SK-N-SH (cell line): ENCODE measurements around the gene RAB30. TPM values are rescaled to one million over a fixed set of nuclear protein-coding genes. Genes with fewer than 3 reads are reported as not detected.

Source experiments
- CTCF ChIA-PET: fragments of 300-600, 350-600 bp; formaldehyde crosslinking; extraction: SDS; loops from one replicate; lab custom pipeline; 2021; lab: Yijun Ruan, JAX
- POLR2A ChIA-PET: fragments of 350-600 bp; sonication (Branson Sonifier 250); formaldehyde crosslinking; extraction: SDS; loops from one replicate; lab custom pipeline; 2020; ENCODE audit warnings: antibody characterized with exemption, inconsistent platforms; lab: Yijun Ruan, JAX
- DNase-seq: peaks from one replicate; pipeline ENCODE4 v3.0.0; 2012
- H2AFZ ChIP-seq: fragments of 200-600 bp; sonication (generic); 2 replicates; pipeline ENCODE4 v1.8.1; 2016; ENCODE audit warnings: antibody characterized with exemption, mild to moderate bottlenecking, low read depth
- H3F3A ChIP-seq: fragments of 200-600 bp; sonication (generic); replicated peaks from 2 replicates; pipeline ENCODE3; 2016; ENCODE audit warnings: antibody characterized with exemption, mild to moderate bottlenecking; ENCODE audit not compliant: insufficient read depth
- H3K27ac ChIP-seq, 2 experiments: fragments of 200-500 bp in 1 of 2; fragments of 200-600 bp in 1 of 2; sonication (Bioruptor generic) in 1 of 2; sonication (generic), shearing (Covaris generic) in 1 of 2; 2 replicates each; pipeline versions ENCODE4 v1.5.1 to v1.6.1; 2014 to 2016; ENCODE audit warnings: low read depth in 2 of 2, inconsistent platforms in 1 of 2, low read length in 1 of 2, mild to moderate bottlenecking in 1 of 2, mixed read lengths in 1 of 2
- H3K27me3 ChIP-seq: fragments of 200-600 bp; sonication (generic), shearing (Covaris generic); 2 replicates; pipeline ENCODE4 v1.6.1; 2016; ENCODE audit warnings: mixed run types; ENCODE audit not compliant: insufficient read depth
- H3K36me3 ChIP-seq, 2 experiments: fragments of 200-500 bp in 1 of 2; fragments of 200-600 bp in 1 of 2; sonication (Bioruptor generic) in 1 of 2; sonication (generic) in 1 of 2; replicated peaks in 1 of 2; 2 replicates each; pipeline versions ENCODE3 to v1.5.1; 2014 to 2016; ENCODE audit warnings: low read length in 1 of 2, mild to moderate bottlenecking in 1 of 2; ENCODE audit not compliant: insufficient read depth in 2 of 2, control insufficient read depth in 1 of 2
- H3K4me1 ChIP-seq, 2 experiments: fragments of 200-500 bp in 1 of 2; fragments of 200-600 bp in 1 of 2; sonication (Bioruptor generic) in 1 of 2; sonication (generic), shearing (Covaris generic) in 1 of 2; 2 replicates each; pipeline versions ENCODE4 v1.5.1 to v1.6.1; 2014 to 2016; ENCODE audit warnings: low read depth in 1 of 2, low read length in 1 of 2, mixed run types in 1 of 2; ENCODE audit not compliant: insufficient read depth in 2 of 2, control insufficient read depth in 1 of 2
- H3K4me2 ChIP-seq: fragments of 200-600 bp; sonication (generic), shearing (Covaris generic); 2 replicates; pipeline ENCODE4 v1.6.1; 2017; ENCODE audit warnings: mixed run types
- H3K4me3 ChIP-seq, 2 experiments: fragments of 200-500 bp in 1 of 2; fragments of 200-600 bp in 1 of 2; sonication (Bioruptor generic) in 1 of 2; sonication (generic), shearing (Covaris generic) in 1 of 2; 2 replicates each; pipeline versions ENCODE4 v1.5.1 to v1.8.1; 2014 to 2016; ENCODE audit warnings: low read depth in 2 of 2, inconsistent platforms in 1 of 2, low read length in 1 of 2, mild to moderate bottlenecking in 1 of 2, mixed read lengths in 1 of 2, moderate library complexity in 1 of 2
- H3K79me2 ChIP-seq: fragments of 200-600 bp; sonication (generic); 2 replicates; pipeline ENCODE4 v1.8.1; 2017; ENCODE audit warnings: mild to moderate bottlenecking; ENCODE audit not compliant: insufficient read depth
- H3K9ac ChIP-seq: fragments of 200-600 bp; sonication (generic); 2 replicates; pipeline ENCODE4 v1.6.1; 2017; ENCODE audit warnings: mixed run types
- H3K9me2 ChIP-seq: fragments of 200-600 bp; sonication (generic); 2 replicates; pipeline ENCODE4 v1.6.1; 2017; ENCODE audit warnings: mixed run types
- H3K9me3 ChIP-seq: fragments of 200-600 bp; sonication (generic); 2 replicates; pipeline ENCODE4 v1.6.1; 2017; ENCODE audit warnings: mixed run types, mild to moderate bottlenecking, moderate library complexity
- H4K20me1 ChIP-seq: fragments of 200-600 bp; sonication (generic); 2 replicates; pipeline ENCODE4 v1.6.1; 2017; ENCODE audit warnings: mild to moderate bottlenecking, mixed run types; ENCODE audit not compliant: insufficient read depth
- FOSL2 ChIP-seq: IDR thresholded peaks from 2 replicates; pipeline ENCODE4 v1.4.0; 2012; ENCODE audit warnings: low read depth, mild to moderate bottlenecking, moderate library complexity, borderline replicate concordance
- GABPA ChIP-seq: IDR thresholded peaks from 2 replicates; pipeline ENCODE4 v1.4.0; 2012; ENCODE audit warnings: low read depth, mild to moderate bottlenecking
- JUND ChIP-seq: IDR thresholded peaks from 2 replicates; pipeline ENCODE4 v1.4.0; 2012
- NFIC ChIP-seq: IDR thresholded peaks from 2 replicates; pipeline ENCODE4 v1.4.0; 2012; ENCODE audit warnings: borderline replicate concordance
- TCF12 ChIP-seq: IDR thresholded peaks from 2 replicates; pipeline ENCODE4 v1.4.0; 2012
- TEAD4 ChIP-seq: IDR thresholded peaks from 2 replicates; pipeline ENCODE4 v1.4.0; 2012; ENCODE audit warnings: mild to moderate bottlenecking, borderline replicate concordance; ENCODE audit not compliant: insufficient read depth
- WGBS: methylation state at CpG from one replicate; pipeline ENCODE4 v1.1.6; 2017; ENCODE audit warnings: low lambda C conversion rate; 5-methylcytosine and 5-hydroxymethylcytosine counted together
- polyA plus RNA-seq, 3 experiments: library from polyadenylated mRNA; depleted of rRNA; stranded (reverse); fragments of >200 nt; gene quantifications; 2 replicates each; pipeline ENCODE4 v1.2.3, GENCODE V29; 2012
- TF ChIP-seq, protein P1 (sequence below): IDR thresholded peaks from 2 replicates; pipeline ENCODE4; 2012

RAB30 gene
- polyA plus RNA-seq, 1 of the 3 experiments (the other 2 are of a cell fraction) = 3.3 TPM

DNA sequence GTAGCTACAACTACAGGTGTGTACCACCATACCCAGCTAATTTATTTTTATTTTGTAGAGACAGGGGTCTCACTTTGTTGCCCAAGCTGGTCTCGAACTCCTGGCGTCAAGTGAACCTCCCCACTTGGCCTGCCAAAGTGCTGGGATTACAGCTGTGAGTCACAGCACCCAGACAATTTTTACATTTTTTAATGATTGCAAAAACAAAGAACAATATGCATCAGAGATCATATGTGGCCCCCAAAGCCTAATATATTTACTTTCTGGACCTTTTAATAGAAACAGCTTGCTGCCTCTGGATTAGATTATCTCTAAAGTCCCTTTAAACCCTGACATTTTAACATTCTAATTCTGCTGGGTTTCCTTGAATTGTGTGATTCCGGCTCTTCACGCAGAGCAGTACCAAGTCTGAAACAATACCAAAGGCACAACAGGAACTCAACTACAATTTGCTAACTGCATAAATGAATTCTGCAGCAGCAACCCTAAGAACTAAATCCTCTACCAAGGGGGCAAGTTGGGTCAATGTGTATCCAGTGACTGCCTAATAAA is 25.0 kb downstream of the RAB30 start:
- H3K27me3 ChIP-seq = no peaks in the 10 kb centered on the region
- H4K20me1 ChIP-seq = no peaks in the 10 kb centered on the region
- peak overlapping the region in 1 of 2 experiments; percentile 30; a peak in 1 of 4 replicates for H3K27ac ChIP-seq
- CTCF ChIA-PET = interaction anchor here (0.9 to 1.5 kb wide), 3 partner anchors 10 to 39 kb away, joined by 3 to 4 read pairs (median 4); no protein-coding TSS in a partner anchor
- no peaks in the 10 kb centered on the region for H3K9me3 ChIP-seq
- peaks cover 24% of the 10 kb centered on the region for H3F3A ChIP-seq
- no peaks in the 10 kb centered on the region for H3K9me2 ChIP-seq
- H3K4me3 ChIP-seq = no peak overlapping the region
- POLR2A ChIA-PET = interaction anchor here (1.0 kb wide), 1 partner anchor 13 kb away, joined by 3 read pairs; no protein-coding TSS in a partner anchor
- DNase-seq = no peak
- 89% methylated on average over 4 of the region's 4 CpGs for WGBS
- no peak overlapping the region for H3K9ac ChIP-seq
- H2AFZ ChIP-seq = no peak overlapping the region
- TF ChIP-seq TCF12 (peak; percentile 34), NFIC (no peak)
- no peaks in the 10 kb centered on the region for H3K36me3 ChIP-seq
- H3K4me2 ChIP-seq = 0 out of 2 replicates have a peak overlapping the region, but pooled peaks have one; percentile 23
- peaks cover 7 to 17% of the 10 kb centered on the region in 2 experiments; a peak in 3 of 4 replicates for H3K4me1 ChIP-seq
- peaks cover 60% of the 10 kb centered on the region for H3K79me2 ChIP-seq

DNA sequence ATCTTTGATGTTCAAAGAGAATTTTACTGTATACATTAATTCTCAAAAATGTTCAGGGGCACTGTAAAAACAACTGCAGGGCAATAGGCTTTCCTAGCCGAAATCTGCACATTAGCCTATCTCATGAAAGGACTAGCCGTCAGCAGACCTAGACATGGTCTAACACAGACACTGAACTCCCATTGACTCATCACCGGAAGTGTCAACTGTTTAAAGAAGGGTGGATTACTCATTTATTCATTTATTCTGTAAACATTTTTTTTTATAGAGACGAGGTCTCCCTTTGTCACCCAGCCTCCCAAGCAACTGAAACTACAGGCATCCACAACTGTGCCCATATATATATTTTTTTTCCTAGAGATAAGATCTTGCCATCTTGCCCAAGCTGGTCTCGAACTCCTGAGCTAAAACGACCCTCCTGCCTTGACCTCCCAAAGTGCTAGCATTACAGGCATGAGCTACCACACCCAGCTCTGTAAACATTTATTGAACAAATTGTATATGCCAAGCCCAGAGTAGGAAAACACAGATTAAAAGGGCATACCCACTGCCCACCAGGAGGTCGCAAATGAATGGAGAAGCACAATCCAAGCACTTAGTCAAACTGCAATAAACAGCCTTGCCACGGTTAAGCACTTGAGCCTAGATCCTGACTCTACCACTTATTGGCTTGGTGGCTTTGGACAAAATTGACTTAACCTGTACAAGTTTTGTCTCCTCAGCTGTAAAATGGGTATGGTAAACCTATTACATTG is 26.6 kb downstream of the RAB30 start:
- DNase-seq = no peak
- CTCF ChIA-PET = interaction anchor here (0.7 to 1.7 kb wide), 4 partner anchors 16 to 267 kb away, joined by 3 to 4 read pairs (median 3); no protein-coding TSS in a partner anchor
- peak overlapping the region; percentile 34; the same call in 1 of the 2 replicates for H3K4me2 ChIP-seq

More for the DNA sequence above, 26.6 kb downstream of the RAB30 start:
- H3K79me2 ChIP-seq = peaks cover 50% of the 10 kb centered on the region
- peak overlapping the region; percentile 59; the same call in 1 of the 2 replicates for H2AFZ ChIP-seq
- H3K4me1 ChIP-seq = peaks cover 7 to 17% of the 10 kb centered on the region in 2 experiments; a peak in 2 of 4 replicates
- H3K9ac ChIP-seq = no peak overlapping the region; the same call in 1 of the 2 replicates
- peak overlapping the region in 1 of 2 experiments; percentile 52; a peak in 2 of 4 replicates for H3K27ac ChIP-seq
- no peak overlapping the region for H3K4me3 ChIP-seq
- H3K9me3 ChIP-seq = no peaks in the 10 kb centered on the region
- no peaks in the 10 kb centered on the region for H3K9me2 ChIP-seq
- POLR2A ChIA-PET = no interaction called here
- 56% methylated on average over 8 of the region's 8 CpGs for WGBS
- TF ChIP-seq GABPA (no peak), FOSL2 (peak; percentile 38; the same call in 1 of the 2 replicates), TEAD4 (no peak), TCF12 (peak; percentile 24; the same call in 1 of the 2 replicates), JUND (0 out of 2 replicates have a peak, but pooled peaks have one; percentile 32)
- TF ChIP-seq, protein P1, sequence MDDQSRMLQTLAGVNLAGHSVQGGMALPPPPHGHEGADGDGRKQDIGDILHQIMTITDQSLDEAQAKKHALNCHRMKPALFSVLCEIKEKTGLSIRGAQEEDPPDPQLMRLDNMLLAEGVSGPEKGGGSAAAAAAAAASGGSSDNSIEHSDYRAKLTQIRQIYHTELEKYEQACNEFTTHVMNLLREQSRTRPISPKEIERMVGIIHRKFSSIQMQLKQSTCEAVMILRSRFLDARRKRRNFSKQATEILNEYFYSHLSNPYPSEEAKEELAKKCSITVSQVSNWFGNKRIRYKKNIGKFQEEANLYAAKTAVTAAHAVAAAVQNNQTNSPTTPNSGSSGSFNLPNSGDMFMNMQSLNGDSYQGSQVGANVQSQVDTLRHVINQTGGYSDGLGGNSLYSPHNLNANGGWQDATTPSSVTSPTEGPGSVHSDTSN = peak; percentile 13; the same call in 1 of the 2 replicates
- no peaks in the 10 kb centered on the region for H3K27me3 ChIP-seq
- no peaks in the 10 kb centered on the region for H3K36me3 ChIP-seq
- peaks cover 15% of the 10 kb centered on the region for H3F3A ChIP-seq
- no peaks in the 10 kb centered on the region for H4K20me1 ChIP-seq
